GM19468 (cell line): ENCODE data around the gene FFAR2.
"Not testable (repeated sequence)": the region's sequence is repeated elsewhere in the genome, so short reads cannot be mapped to it uniquely, and the experiment has no call there.

Experiments
- ATAC-seq: cut with Tn5 transposase; IDR thresholded peaks from one replicate; pipeline ENCODE4 v1.9.1; 2021; ENCODE audit warnings: mild to moderate bottlenecking, moderate library complexity, moderate number of reproducible peaks; ENCODE audit not compliant: unreplicated experiment; ENCODE audit errors: extremely low read depth

The FFAR2 gene

DNA sequence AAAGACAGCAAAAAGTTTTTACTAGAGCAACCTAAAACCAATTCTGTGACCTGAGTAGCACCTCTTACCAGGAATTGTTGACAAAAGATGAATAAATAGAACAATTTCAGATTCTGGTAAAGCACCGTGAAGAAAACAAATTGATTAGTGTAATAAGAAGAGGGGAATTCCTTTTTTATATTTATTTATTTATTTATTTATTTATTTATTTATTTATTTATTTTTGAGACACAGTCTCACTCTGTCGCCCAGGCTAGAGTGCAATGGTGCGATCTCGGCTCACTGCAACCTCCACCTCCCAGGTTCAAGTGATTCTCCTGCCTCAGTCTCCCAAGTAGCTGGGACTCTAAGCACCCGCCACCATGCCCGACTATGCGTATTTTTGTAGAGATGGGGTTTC lies 24.7 kb upstream of the FFAR2 start:
- ATAC-seq: not testable (repeated sequence)

- no peak for ATAC-seq
Observed at GRCh38 chr19:35425682-35426081, 22.4 kb upstream of the FFAR2 start.

DNA sequence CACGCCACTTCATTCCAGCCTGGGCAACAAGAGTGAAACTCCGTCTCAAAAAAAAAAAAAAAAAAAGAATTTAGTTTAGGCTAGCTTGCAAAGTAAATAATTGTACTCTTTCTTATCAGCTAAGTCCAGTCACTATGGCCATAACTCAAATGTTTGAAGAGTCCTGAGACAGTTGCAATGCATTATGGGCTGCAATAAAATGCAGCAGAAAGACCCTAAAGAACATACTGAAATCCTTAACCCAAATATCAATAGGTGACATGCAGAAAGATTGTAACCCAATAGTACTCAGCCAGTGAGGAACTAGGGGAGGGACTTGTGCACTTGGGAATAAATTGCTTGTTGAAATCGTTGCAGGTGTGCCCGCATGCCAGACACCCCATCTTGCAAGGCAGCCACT lies 20.9 kb upstream of the FFAR2 start:
- no peak for ATAC-seq

GRCh38 chr19:35429698-35430408 lies 18.2 kb upstream of the FFAR2 start:
- ATAC-seq: no peak

GRCh38 chr19:35430409-35431144 lies 17.5 kb upstream of the FFAR2 start:
- ATAC-seq: no peak

GRCh38 chr19:35431145-35431807 lies 16.8 kb upstream of the FFAR2 start:
- ATAC-seq: no peak

DNA sequence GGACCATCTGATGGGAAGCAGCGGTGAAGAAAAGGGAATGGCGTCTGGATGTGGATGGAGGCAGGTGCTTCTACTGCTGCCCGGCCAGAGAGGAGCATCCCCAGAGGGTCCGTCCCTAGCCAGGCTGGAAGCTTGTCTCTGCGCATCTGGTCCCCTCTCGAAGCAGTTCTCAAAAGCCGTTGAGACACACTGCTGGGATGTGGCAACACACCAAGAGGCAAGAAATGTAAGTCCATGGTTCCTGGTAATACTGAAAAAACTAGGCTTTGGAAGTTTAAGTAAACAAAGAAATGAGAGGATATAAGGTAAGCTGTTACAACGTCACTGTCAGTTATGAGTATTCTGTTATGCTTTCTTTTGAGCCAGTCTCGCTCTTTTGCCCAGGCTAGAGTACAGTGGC lies 15.1 kb upstream of the FFAR2 start:
- ATAC-seq: no peak

GRCh38 chr19:35433448-35433847 lies 14.6 kb upstream of the FFAR2 start:
- ATAC-seq: no peak

GRCh38 chr19:35435896-35436295 lies 12.2 kb upstream of the FFAR2 start:
- ATAC-seq: no peak

DNA sequence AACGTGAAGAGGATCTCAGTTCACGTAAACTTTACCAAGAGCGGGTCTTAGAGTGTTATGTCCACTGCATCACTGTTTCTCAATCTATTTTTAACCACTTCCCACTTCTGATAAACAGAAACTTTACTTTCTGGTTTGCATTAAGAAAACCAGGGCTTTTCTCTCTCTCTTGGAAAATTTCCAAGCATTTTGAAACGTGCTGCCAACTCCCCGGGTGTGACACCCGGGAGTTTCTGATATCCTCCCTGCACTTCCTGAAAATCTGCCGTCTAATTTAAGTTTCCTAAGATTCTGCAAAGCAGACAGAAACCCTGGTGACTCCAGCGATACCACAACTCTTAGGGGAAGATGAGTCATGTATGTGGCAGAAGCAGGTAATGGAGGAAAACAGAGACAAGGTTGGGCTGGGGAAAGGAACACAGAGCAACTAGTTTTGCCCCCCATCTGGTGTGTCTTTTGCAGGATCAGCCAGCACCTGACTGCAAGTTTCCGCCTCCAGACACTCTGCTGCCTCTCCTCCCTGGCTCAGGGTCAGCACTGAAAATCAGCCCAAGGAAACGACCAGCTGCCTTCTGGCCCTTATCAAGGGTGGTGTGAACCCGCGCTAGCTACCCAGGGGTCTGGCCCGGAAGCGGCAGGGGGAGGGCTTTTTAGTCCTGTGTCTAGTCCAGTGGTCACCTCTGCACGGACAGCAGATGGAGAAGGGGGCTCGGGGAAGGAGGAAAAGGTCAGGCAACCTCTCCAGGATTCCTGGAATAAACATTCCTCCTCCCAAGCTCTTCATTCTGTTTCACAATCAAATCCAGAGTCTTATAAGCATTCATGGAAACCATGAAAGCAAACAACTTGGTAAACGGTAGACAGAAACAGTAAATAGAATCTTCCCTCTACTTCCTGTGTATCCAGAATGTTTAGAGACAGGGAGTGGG lies 11.3 kb upstream of the FFAR2 start:
- no peak for ATAC-seq

DNA sequence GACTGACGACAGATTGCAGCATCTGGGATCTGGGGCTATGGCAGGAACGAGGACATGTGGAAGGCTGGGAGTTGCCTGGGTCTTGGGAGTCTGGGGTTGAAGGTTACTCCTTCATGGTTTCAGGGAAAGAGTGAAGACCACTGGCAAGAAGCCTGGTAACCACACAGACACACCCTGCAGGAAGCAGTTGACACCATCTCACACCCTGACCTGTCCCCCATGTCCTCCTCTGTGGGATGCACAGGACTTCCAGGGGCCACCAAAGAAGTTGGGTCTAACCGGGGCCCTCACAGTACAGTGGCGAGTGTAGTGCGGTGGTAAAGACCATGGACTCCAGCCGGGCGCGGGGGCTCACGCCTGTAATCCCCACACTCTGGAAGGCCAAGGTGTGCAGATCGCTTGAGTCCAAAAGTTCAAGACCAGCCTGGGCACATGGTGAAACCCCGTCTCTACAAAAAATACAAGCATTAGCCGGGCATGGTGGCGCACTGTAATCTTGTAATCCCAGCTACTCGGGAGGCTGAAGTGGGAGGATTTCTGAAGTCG lies 10.6 kb upstream of the FFAR2 start:
- no peak for ATAC-seq

DNA sequence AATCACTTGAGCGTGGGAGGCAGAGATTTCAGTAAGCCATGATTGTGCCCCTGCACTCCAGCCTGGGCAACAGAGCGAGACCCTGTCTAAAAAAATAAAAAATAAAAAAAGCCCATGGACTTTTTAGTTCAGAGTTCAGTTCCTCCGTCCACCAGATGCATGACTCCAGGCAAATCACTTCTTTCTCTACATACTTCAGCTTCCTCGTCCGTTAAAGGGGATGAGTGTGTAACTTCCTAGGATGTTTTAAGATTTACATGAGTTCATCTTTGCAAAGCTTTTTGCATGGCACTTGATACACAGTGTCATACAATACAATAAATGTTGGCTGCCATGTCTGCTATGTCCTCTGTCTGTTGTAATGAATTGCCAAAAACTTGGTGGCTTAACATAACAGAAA lies 10.0 kb upstream of the FFAR2 start:
- no peak for ATAC-seq

- no peak for ATAC-seq
Observed at GRCh38 chr19:35438527-35438926, 9.5 kb upstream of the FFAR2 start.

DNA sequence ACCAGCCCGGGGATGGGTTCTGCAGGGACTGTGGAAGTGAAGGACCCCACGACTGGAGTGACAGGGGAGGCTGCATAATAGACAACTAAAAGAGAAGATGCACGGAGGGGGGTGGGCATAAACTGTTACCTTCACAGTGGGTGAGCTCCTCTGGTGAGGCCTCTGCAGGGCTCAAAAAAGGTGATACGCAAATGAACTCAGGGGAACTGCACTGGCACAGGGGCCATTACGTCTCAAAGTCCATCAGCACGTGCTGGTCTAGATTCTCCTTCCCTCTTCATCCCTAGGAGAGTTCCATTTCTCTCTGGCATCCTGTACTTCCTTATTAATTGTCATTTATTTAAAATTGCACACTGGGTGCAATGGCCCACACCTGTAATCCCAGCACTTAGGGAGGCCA lies 8.1 kb upstream of the FFAR2 start:
- ATAC-seq: no peak

DNA sequence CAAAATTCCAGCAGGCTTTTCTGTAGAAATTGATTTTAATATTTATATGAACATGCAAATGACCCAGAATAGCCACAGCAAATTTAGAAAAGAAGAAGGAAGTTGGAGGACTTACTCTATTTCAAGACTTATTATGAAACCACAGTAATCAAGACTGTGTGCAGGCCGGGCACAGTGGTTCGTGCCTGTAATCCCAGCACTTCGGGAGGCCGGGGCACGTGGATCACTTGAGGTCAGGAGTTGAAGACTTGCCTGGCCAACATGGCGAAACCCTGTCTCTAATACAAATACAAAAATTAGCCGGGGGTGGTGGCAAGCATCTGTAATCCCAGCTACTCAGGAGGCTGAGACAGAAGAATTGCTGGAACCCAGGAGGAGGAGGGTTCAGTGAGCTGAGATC lies 6.0 kb upstream of the FFAR2 start:
- no peak for ATAC-seq

GRCh38 chr19:35444735-35445134 lies 3.3 kb upstream of the FFAR2 start:
- no peak for ATAC-seq

GRCh38 chr19:35445826-35446593 lies 2.0 kb upstream of the FFAR2 start:
- ATAC-seq: no peak

DNA sequence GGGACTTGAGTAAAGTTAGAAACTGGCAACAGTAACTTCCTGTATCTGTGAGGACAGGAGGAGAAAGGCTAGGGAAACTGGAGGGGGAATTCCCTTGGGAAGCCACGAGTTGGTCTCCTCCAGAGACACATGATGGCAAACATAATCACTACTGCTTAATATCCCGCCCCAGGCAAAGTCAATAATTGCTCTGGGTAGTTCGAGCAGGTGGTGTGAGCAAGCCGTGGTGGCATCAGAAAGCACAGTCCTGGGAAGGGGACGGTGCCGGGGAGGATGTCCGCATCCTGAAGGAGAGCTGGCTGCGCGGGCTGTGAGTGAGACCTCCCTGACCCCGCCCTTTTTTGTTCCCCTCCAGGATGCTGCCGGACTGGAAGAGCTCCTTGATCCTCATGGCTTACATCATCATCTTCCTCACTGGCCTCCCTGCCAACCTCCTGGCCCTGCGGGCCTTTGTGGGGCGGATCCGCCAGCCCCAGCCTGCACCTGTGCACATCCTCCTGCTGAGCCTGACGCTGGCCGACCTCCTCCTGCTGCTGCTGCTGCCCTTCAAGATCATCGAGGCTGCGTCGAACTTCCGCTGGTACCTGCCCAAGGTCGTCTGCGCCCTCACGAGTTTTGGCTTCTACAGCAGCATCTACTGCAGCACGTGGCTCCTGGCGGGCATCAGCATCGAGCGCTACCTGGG lies 1.4 kb downstream of the FFAR2 start:
- no peak for ATAC-seq
